Measurements from ENCODE around the gene SP3. TPM values are rescaled to one million over a fixed set of nuclear protein-coding genes. Genes with fewer than 3 reads are reported as not detected.

SP3 gene
- total and polyA plus RNA-seq, 10 donors = 17.4 to 140 (median 99.0) TPM

DNA sequence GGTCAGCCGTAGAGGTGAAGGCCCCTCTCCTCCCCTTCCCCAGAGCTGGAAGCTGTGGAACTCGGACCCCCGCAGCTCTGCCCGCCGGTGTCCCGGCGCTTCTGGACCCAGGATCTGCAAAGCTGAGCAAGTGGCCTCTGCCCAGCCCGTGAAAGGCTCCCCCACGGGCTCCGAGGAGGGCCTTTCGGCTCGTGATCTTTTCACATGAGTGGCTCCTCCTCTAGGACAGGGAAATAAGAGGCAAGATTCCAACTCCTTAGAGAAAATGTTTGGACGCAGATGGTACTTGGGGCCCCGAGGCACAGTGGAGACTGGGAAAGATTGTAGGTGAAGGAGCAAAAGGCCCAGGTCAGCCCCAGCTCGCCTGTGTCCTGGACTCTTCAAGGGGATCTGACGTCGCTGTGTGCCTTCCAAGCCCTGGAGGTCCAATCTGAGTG, 48.2 kb upstream of the SP3 start:
- peaks cover 0 to 40% (median 19%) of the 10 kb centered on the region in 6 donors for H3K4me1 ChIP-seq
- H3K4me3 ChIP-seq = peak overlapping the region in 5 of 8 donors; percentile 31 to 67 (median 43)
- intact Hi-C loops (cut with DNase I; ENCODE audit: low total_unique reads) = no loop called here
- H3K27ac ChIP-seq = peak overlapping the region; percentile 72 to 88 (median 82)
- peak; percentile 79 for DNase-seq
- H3K36me3 ChIP-seq = no peaks in the 10 kb centered on the region
- WGBS, 5 donors = 73 to 75% (median 74%) methylated on average over 17 of the region's 17 CpGs
- peak in 1 of 3 donors; percentile 58 for TF ChIP-seq POLR2AphosphoS5 (IDR thresholded peaks at IDR 0.05)
- TF ChIP-seq POLR2A (IDR thresholded peaks at IDR 0.05) = no peak
- TF ChIP-seq, protein P1, sequence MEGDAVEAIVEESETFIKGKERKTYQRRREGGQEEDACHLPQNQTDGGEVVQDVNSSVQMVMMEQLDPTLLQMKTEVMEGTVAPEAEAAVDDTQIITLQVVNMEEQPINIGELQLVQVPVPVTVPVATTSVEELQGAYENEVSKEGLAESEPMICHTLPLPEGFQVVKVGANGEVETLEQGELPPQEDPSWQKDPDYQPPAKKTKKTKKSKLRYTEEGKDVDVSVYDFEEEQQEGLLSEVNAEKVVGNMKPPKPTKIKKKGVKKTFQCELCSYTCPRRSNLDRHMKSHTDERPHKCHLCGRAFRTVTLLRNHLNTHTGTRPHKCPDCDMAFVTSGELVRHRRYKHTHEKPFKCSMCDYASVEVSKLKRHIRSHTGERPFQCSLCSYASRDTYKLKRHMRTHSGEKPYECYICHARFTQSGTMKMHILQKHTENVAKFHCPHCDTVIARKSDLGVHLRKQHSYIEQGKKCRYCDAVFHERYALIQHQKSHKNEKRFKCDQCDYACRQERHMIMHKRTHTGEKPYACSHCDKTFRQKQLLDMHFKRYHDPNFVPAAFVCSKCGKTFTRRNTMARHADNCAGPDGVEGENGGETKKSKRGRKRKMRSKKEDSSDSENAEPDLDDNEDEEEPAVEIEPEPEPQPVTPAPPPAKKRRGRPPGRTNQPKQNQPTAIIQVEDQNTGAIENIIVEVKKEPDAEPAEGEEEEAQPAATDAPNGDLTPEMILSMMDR (IDR thresholded peaks at IDR 0.05 in 8 of 11, conservative IDR thresholded peaks at IDR 0.05 in 3 of 11) = no peak
- H3K9me3 ChIP-seq = no peaks in the 10 kb centered on the region
- H3K27me3 ChIP-seq (replicated peaks in 1 of 7) = peaks cover 0 to 9% (median 0%) of the 10 kb centered on the region in 7 donors

DNA sequence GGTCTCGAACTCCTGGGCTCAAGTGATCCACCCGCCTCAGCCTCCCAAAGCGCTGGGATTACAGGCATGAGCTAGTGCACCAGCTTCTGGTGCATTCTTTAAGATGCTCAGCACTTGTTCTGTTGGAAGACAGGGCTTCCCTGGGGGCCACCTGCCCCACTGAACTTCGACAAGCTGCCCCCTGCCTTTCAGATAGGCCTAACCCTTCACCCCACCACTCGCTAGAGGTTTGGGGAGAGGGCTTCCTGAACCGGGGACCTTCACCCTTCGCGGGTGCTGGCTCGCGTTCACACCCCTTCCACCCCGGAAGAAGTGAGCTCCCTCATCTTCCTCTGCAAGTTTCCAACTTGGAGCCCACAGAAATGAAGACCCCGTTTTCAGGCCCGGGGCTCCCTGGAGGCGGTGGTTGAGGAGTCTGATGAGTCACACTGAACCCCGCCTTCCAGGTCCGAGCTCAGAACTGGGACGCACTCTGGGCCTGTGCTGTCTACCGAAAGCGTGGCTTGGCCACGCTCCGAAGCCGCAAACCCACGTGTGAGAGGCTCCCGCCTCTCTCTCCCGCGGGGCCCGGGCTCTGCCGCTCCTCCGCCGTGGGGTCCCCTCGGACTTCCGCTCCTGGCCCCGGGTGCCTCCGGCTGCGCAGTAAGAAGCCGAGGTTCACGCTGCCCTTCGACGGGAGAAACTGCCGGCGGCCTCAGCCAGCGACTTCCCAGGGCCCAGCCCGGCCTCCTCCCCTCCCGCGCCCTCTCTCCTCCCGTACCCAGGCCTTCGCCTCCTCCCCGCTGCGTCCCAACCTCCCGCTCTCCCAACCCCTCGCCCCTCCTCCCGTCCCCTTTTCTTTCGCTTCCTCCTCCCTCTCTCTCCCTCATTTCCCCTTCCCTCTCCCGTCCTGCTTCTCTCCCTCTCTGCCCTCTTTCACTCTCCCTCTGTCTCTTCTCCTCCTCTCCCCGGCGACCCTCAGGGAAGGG, 47.5 kb upstream of the SP3 start:
- peak overlapping the region; percentile 72 to 88 (median 82) for H3K27ac ChIP-seq
- no peaks in the 10 kb centered on the region for H3K9me3 ChIP-seq
- peaks cover 0 to 40% (median 19%) of the 10 kb centered on the region in 6 donors for H3K4me1 ChIP-seq
- peak; percentile 88 for DNase-seq
- H3K4me3 ChIP-seq = peak overlapping the region; percentile 12 to 67 (median 34)
- H3K27me3 ChIP-seq (replicated peaks in 1 of 7) = peaks cover 0 to 9% (median 0%) of the 10 kb centered on the region in 7 donors
- 17 to 27% (median 25%) methylated on average over 46 to 56 of the region's 56 CpGs for WGBS, 5 donors
- no peaks in the 10 kb centered on the region for H3K36me3 ChIP-seq
- intact Hi-C loops (cut with DNase I; ENCODE audit: low total_unique reads) = no loop called here
- TF ChIP-seq, protein P1 (IDR thresholded peaks at IDR 0.05 in 8 of 11, conservative IDR thresholded peaks at IDR 0.05 in 3 of 11) = no peak
- TF ChIP-seq POLR2AphosphoS5 (IDR thresholded peaks at IDR 0.05) = peak in 2 of 3 donors; percentile 55 to 71

DNA sequence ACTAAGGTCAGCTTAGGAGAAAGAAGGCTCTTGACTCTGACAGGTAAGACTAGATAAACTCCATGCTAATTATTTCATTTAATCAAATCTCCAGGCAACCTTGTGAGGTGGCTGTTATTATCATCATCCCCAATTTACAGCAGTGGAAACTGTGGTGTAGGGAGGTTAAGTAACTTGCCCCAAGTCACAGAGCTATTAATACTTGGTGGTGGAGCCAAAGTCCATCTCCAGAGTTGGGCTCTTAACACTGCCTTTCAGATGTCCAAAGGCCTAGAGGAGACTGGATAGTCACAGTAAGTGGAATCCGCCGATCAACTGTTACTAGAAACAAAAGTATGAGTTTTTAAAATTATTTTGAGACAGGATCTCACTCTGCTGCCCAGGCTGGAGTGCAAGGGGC, 46.6 kb upstream of the SP3 start:
- H3K27me3 ChIP-seq (replicated peaks in 1 of 7) = peaks cover 0 to 9% (median 0%) of the 10 kb centered on the region in 7 donors
- H3K27ac ChIP-seq = peak overlapping the region in 3 of 8 donors; percentile 82 to 88 (median 83)
- peak overlapping the region in 2 of 8 donors; percentile 43 to 67 for H3K4me3 ChIP-seq
- WGBS, 5 donors = 87 to 100% (median 90%) methylated on average over 2 of the region's 2 CpGs
- TF ChIP-seq POLR2AphosphoS5 (IDR thresholded peaks at IDR 0.05) (no peak), POLR2A (IDR thresholded peaks at IDR 0.05) (no peak)
- TF ChIP-seq, protein P1 (IDR thresholded peaks at IDR 0.05 in 8 of 11, conservative IDR thresholded peaks at IDR 0.05 in 3 of 11) = no peak
- DNase-seq = no peak
- H3K4me1 ChIP-seq = peaks cover 0 to 46% (median 19%) of the 10 kb centered on the region in 6 donors
- H3K9me3 ChIP-seq = no peaks in the 10 kb centered on the region
- intact Hi-C loops (cut with DNase I; ENCODE audit: low total_unique reads) = no loop called here
- H3K36me3 ChIP-seq = no peaks in the 10 kb centered on the region

DNA sequence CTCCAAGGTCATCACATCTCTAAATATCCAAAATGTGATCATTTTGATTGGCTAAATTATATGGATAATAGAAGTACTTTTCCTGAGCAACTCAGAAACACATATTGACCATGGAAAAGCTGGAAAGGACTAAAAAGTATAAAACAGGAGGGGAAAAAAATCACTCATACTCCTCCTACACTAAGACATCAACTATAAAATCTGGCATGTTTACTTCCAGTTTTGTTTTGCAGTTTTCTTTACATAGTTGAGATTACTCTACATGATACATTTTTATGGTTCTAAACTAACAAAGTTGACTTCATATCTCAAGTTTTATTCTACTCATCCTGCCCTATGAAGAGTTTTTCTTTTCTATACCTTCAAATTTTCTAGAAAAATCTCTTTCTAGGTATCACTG, 46.0 kb upstream of the SP3 start:
- Histone ChIP-seq H3K4me3 (no peak overlapping the region), H3K36me3 (no peaks in the 10 kb centered on the region), H3K27me3 (replicated peaks in 1 of 7) (peaks cover 0 to 9% (median 0%) of the 10 kb centered on the region in 7 donors), H3K4me1 (peaks cover 0 to 49% (median 19%) of the 10 kb centered on the region in 6 donors), H3K9me3 (no peaks in the 10 kb centered on the region), H3K27ac (peak overlapping the region in 2 of 8 donors; percentile 19 to 88)
- intact Hi-C loops (cut with DNase I; ENCODE audit: low total_unique reads) = no loop called here
- TF ChIP-seq POLR2A (IDR thresholded peaks at IDR 0.05) (no peak), POLR2AphosphoS5 (IDR thresholded peaks at IDR 0.05) (no peak)
- TF ChIP-seq, protein P1 (IDR thresholded peaks at IDR 0.05 in 8 of 11, conservative IDR thresholded peaks at IDR 0.05 in 3 of 11) = no peak
- DNase-seq = no peak
